Renal pelvis (tissue), 4 donors: ENCODE measurements around the gene CDR2. TPM values are rescaled to one million over a fixed set of nuclear protein-coding genes. Genes with fewer than 3 reads are reported as not detected.
"Not testable (repeated sequence)": the region's sequence is repeated elsewhere in the genome, so short reads cannot be mapped to it uniquely, and the experiment has no call there.

Source experiments
- DNase-seq: peaks from one replicate; pipeline ENCODE4 v3.0.0-alpha.2; 2013
- polyA plus RNA-seq, 3 donors: library from polyadenylated mRNA; unstranded; fragments of 120-200 nt; gene quantifications; one replicate each; pipeline ENCODE4 v1.2.1, GENCODE V29; 2013; ENCODE audit not compliant: insufficient read length in 3 of 3

CDR2 gene
- polyA plus RNA-seq, 3 donors, result 31.0 to 33.0 (median 31.2) TPM

GRCh38 chr16:22353933-22354541 lies 20.4 kb downstream of the CDR2 start:
- DNase-seq, result no peak

GRCh38 chr16:22353191-22353919 lies 21.1 kb downstream of the CDR2 start:
- no peak for DNase-seq

GRCh38 chr16:22352723-22353122 lies 21.7 kb downstream of the CDR2 start:
- no peak for DNase-seq

- no peak for DNase-seq
Observed at GRCh38 chr16:22352140-22352539, 22.3 kb downstream of the CDR2 start.

- DNase-seq, result not testable (repeated sequence)
Observed at GRCh38 chr16:22351017-22351416, 23.4 kb downstream of the CDR2 start.

GRCh38 chr16:22348291-22348690 lies 26.1 kb downstream of the CDR2 start:
- DNase-seq, result no peak

GRCh38 chr16:22347100-22347820 lies 27.2 kb downstream of the CDR2 start:
- no peak for DNase-seq

- DNase-seq, result no peak
Observed at GRCh38 chr16:22346483-22346882, 27.9 kb downstream of the CDR2 start.

GRCh38 chr16:22342082-22342481 lies 32.3 kb downstream of the CDR2 start:
- DNase-seq, result no peak

GRCh38 chr16:22340945-22341344 lies 33.5 kb downstream of the CDR2 start:
- DNase-seq, result no peak

GRCh38 chr16:22337849-22338635 lies 36.4 kb downstream of the CDR2 start:
- no peak for DNase-seq

- DNase-seq, result no peak
Observed at GRCh38 chr16:22337045-22337444, 37.4 kb downstream of the CDR2 start.

- no peak for DNase-seq
Observed at GRCh38 chr16:22336581-22336980, 37.8 kb downstream of the CDR2 start.

GRCh38 chr16:22335668-22336246 lies 38.7 kb downstream of the CDR2 start:
- DNase-seq, result no peak

GRCh38 chr16:22333457-22333994 lies 40.9 kb downstream of the CDR2 start:
- DNase-seq, result no peak

- no peak for DNase-seq
Observed at GRCh38 chr16:22330326-22330725, 44.1 kb downstream of the CDR2 start.

GRCh38 chr16:22329199-22329695 lies 45.2 kb downstream of the CDR2 start:
- DNase-seq, result no peak

GRCh38 chr16:22328081-22328725 lies 46.2 kb downstream of the CDR2 start:
- no peak for DNase-seq

- DNase-seq, result no peak
Observed at GRCh38 chr16:22327446-22327775, 47.0 kb downstream of the CDR2 start.

- DNase-seq, result no peak
Observed at GRCh38 chr16:22326771-22327445, 47.5 kb downstream of the CDR2 start.

GRCh38 chr16:22326369-22326652 lies 48.1 kb downstream of the CDR2 start:
- no peak for DNase-seq
